Liver (tissue), 9 donors: ENCODE measurements around the gene AATF. TPM values are rescaled to one million over a fixed set of nuclear protein-coding genes. Genes with fewer than 3 reads are reported as not detected.
"Not testable (repeated sequence)": the region's sequence is repeated elsewhere in the genome, so short reads cannot be mapped to it uniquely, and the experiment has no call there.

Experiments
- DNase-seq: peaks from one replicate; pipeline ENCODE4 v3.0.0-alpha.2; 2017; ENCODE audit warnings: low spot score
- H3K27ac ChIP-seq, 2 donors: one replicate each; pipeline ENCODE4 v1.7.0; 2013; ENCODE audit warnings: inconsistent platforms in 2 of 2, low read length in 2 of 2, control low read depth in 1 of 2, low read depth in 1 of 2, mild to moderate bottlenecking in 1 of 2
- H3K27me3 ChIP-seq, 4 donors: one replicate each; pipeline versions ENCODE4 v1.6.1 to v1.7.0; 2013; ENCODE audit warnings: low read length in 3 of 4, inconsistent platforms in 1 of 4, mild to moderate bottlenecking in 1 of 4, moderate library complexity in 1 of 4; ENCODE audit not compliant: control insufficient read depth in 4 of 4, insufficient read depth in 4 of 4
- H3K36me3 ChIP-seq, 4 donors: one replicate each; pipeline versions ENCODE4 v1.6.1 to v1.7.0; 2013; ENCODE audit warnings: low read length in 3 of 4, mild to moderate bottlenecking in 3 of 4, low read depth in 1 of 4, moderate library complexity in 1 of 4; ENCODE audit not compliant: control insufficient read depth in 4 of 4, insufficient read depth in 3 of 4
- H3K4me1 ChIP-seq, 4 donors: one replicate each; pipeline versions ENCODE4 v1.6.1 to v1.7.0; 2013; ENCODE audit warnings: low read length in 3 of 4, mild to moderate bottlenecking in 3 of 4, moderate library complexity in 1 of 4; ENCODE audit not compliant: control insufficient read depth in 4 of 4, insufficient read depth in 4 of 4
- H3K4me3 ChIP-seq, 3 donors: one replicate each; pipeline versions ENCODE4 v1.6.1 to v1.7.0; 2013; ENCODE audit warnings: low read length in 3 of 3, control low read depth in 1 of 3, low read depth in 1 of 3, mild to moderate bottlenecking in 1 of 3
- H3K9ac ChIP-seq, 2 donors: one replicate each; pipeline ENCODE4 v1.7.0; 2013; ENCODE audit warnings: low read length in 2 of 2, mild to moderate bottlenecking in 2 of 2, moderate library complexity in 2 of 2, control low read depth in 1 of 2, low read depth in 1 of 2
- H3K9me3 ChIP-seq, 4 donors: one replicate each; pipeline versions ENCODE4 v1.6.1 to v1.7.0; 2013; ENCODE audit warnings: low read length in 3 of 4; ENCODE audit not compliant: control insufficient read depth in 4 of 4
- CTCF ChIP-seq: fragments of 150-350 bp; IDR thresholded peaks from 2 replicates; pipeline ENCODE4 v1.5.1; 2017; ENCODE audit warnings: improper control_type of control experiment, low read depth, low read length; ENCODE audit not compliant: missing input control
- EGR1 ChIP-seq, 2 donors: IDR thresholded peaks; 2 replicates each; pipeline ENCODE4 v1.6.1; 2016 to 2018; ENCODE audit warnings: antibody characterized with exemption in 2 of 2, low read depth in 2 of 2
- FOXA1 ChIP-seq: IDR thresholded peaks from 2 replicates; pipeline ENCODE4 v1.6.1; 2016; ENCODE audit warnings: antibody characterized with exemption
- FOXA2 ChIP-seq: IDR thresholded peaks from 2 replicates; pipeline ENCODE4 v1.6.1; 2016; ENCODE audit warnings: antibody characterized with exemption
- GABPA ChIP-seq, 2 donors: IDR thresholded peaks in 1 of 2; conservative IDR thresholded peaks in 1 of 2; 2 replicates each; pipeline ENCODE4 v1.6.1; 2016; ENCODE audit warnings: antibody characterized with exemption in 2 of 2, mild to moderate bottlenecking in 1 of 2, moderate library complexity in 1 of 2
- HNF4A ChIP-seq, 2 donors: conservative IDR thresholded peaks; 2 replicates each; pipeline ENCODE4 v1.6.1; 2016; ENCODE audit warnings: antibody characterized with exemption in 2 of 2, mild to moderate bottlenecking in 2 of 2
- HNF4G ChIP-seq: IDR thresholded peaks from 2 replicates; pipeline ENCODE4 v1.6.1; 2016; ENCODE audit warnings: antibody characterized with exemption
- JUND ChIP-seq, 2 donors: IDR thresholded peaks; 2 replicates each; pipeline ENCODE4 v1.6.1; 2016; ENCODE audit warnings: antibody characterized with exemption in 2 of 2
- MAX ChIP-seq: IDR thresholded peaks from 2 replicates; pipeline ENCODE4 v1.6.1; 2016; ENCODE audit warnings: antibody characterized with exemption
- NR2F2 ChIP-seq: IDR thresholded peaks from 2 replicates; pipeline ENCODE4 v1.6.1; 2016; ENCODE audit warnings: antibody characterized with exemption
- RAD21 ChIP-seq, 2 donors: IDR thresholded peaks; 2 replicates each; pipeline ENCODE4 v1.6.1; 2016; ENCODE audit warnings: antibody characterized with exemption in 2 of 2, mild to moderate bottlenecking in 2 of 2
- REST ChIP-seq: IDR thresholded peaks from 2 replicates; pipeline ENCODE4 v1.6.1; 2016; ENCODE audit warnings: antibody characterized with exemption, mild to moderate bottlenecking
- RXRA ChIP-seq, 2 donors: IDR thresholded peaks; 2 replicates each; pipeline ENCODE4 v1.6.1; 2017 to 2018; ENCODE audit warnings: antibody characterized with exemption in 2 of 2, mild to moderate bottlenecking in 1 of 2
- SP1 ChIP-seq: IDR thresholded peaks from 2 replicates; pipeline ENCODE4 v1.6.1; 2018; ENCODE audit warnings: antibody characterized with exemption, mild to moderate bottlenecking
- TAF1 ChIP-seq: conservative IDR thresholded peaks from 2 replicates; pipeline ENCODE4 v1.6.1; 2016; ENCODE audit warnings: antibody characterized with exemption, mild to moderate bottlenecking
- YY1 ChIP-seq: IDR thresholded peaks from 2 replicates; pipeline ENCODE4 v1.6.1; 2016; ENCODE audit warnings: antibody characterized with exemption, mild to moderate bottlenecking
- WGBS: extraction: QIAGEN DNeasy Blood & Tissue Kit; methylation state at CpG from one replicate; pipeline ENCODE4 v1.1.7; 2013; 5-methylcytosine and 5-hydroxymethylcytosine counted together
- polyA plus RNA-seq, 2 donors: library from polyadenylated mRNA; stranded (reverse) in 1 of 2; unstranded in 1 of 2; fragments of 200-250 nt in 1 of 2; fragments of >200 nt in 1 of 2; fragmentation: Nextera tagmentation in 1 of 2; extraction: Ambion mirVana in 1 of 2; gene quantifications; one replicate each; pipeline versions ENCODE4 v1.2.1 to v1.2.3, GENCODE V29; 2013 to 2015
- total RNA-seq, 2 donors: library from RNA; depleted of rRNA; stranded (reverse); fragments of >200 nt; gene quantifications; one replicate each; pipeline ENCODE4 v1.2.3, GENCODE V29; 2014
- TF ChIP-seq, protein P1 (sequence below): IDR thresholded peaks from 2 replicates; pipeline ENCODE4 v1.6.1; 2016; ENCODE audit warnings: antibody characterized with exemption
- TF ChIP-seq, protein P2 (sequence below): IDR thresholded peaks from 2 replicates; pipeline ENCODE4 v1.6.1; 2016; ENCODE audit warnings: antibody characterized with exemption
- donor health status: healthy.
- donor health status: healthy.
- donor health status: healthy.
- donor health status: healthy.
- donor health status: healthy.

AATF gene
- total and polyA plus RNA-seq, 4 donors, result 10.8 to 16.9 (median 13.4) TPM

- no peak for TF ChIP-seq FOXA1
- TF ChIP-seq GABPA (IDR thresholded peaks at IDR 0.05 in 1 of 2, conservative IDR thresholded peaks at IDR 0.05 in 1 of 2), result no peak
- H3K27ac ChIP-seq, result peak overlapping the region; percentile 47 to 63
- H3K27me3 ChIP-seq, result no peaks in the 10 kb centered on the region
- no peaks in the 10 kb centered on the region for H3K36me3 ChIP-seq
- WGBS, result 67% methylated on average over 10 of the region's 10 CpGs
- H3K9ac ChIP-seq, result peak overlapping the region in 1 of 2 donors; percentile 47
- H3K4me1 ChIP-seq, result peaks cover 0 to 14% (median 3%) of the 10 kb centered on the region in 4 donors
- H3K9me3 ChIP-seq, result no peaks in the 10 kb centered on the region
- DNase-seq, result no peak
- no peak overlapping the region for H3K4me3 ChIP-seq
Measured at GRCh38 chr17:37068266-37068665, 119.5 kb downstream of the AATF start.

DNA sequence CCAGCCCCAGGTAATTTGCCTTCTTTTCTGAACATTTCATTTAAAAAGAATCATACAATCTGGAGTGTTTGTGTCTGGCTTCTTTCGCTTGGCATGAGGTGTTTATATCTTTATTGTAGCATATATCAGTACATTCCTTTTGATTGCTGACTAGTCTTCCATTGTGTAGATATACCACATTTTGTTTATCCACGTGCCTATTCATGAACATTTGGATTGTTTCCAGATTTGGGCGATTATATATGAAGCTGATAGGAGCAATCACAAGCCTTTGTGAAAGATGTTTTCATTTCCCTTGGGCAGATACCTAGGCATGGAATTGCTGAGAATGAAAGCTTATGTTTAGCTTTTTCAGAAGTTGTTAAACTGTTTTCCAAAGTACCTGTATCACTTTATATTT lies 120.3 kb downstream of the AATF start:
- 91% methylated on average over 3 of the region's 3 CpGs for WGBS

GRCh38 chr17:37073464-37073863 lies 124.7 kb downstream of the AATF start:
- H3K36me3 ChIP-seq, H3K9ac ChIP-seq, H3K27ac ChIP-seq, H3K4me3 ChIP-seq, H3K4me1 ChIP-seq, H3K9me3 ChIP-seq, H3K27me3 ChIP-seq, DNase-seq: not testable (repeated sequence)
- 81% methylated on average over 3 of the region's 3 CpGs for WGBS

More for the DNA sequence above, 120.3 kb downstream of the AATF start:
- no peaks in the 10 kb centered on the region for H3K36me3 ChIP-seq
- H3K4me3 ChIP-seq, result no peak overlapping the region
- peaks cover 0 to 14% (median 3%) of the 10 kb centered on the region in 4 donors for H3K4me1 ChIP-seq
- H3K9ac ChIP-seq, result no peak overlapping the region
- H3K27ac ChIP-seq, result no peak overlapping the region
- no peaks in the 10 kb centered on the region for H3K27me3 ChIP-seq
- H3K9me3 ChIP-seq, result no peaks in the 10 kb centered on the region
- TF ChIP-seq YY1 (no peak), GABPA (IDR thresholded peaks at IDR 0.05 in 1 of 2, conservative IDR thresholded peaks at IDR 0.05 in 1 of 2) (no peak), EGR1 (IDR thresholded peaks at IDR 0.05; ENCODE audit: low read depth in 2 of 2) (no peak), SP1 (no peak), HNF4G (no peak), TAF1 (no peak), NR2F2 (no peak), JUND (IDR thresholded peaks at IDR 0.05) (no peak), MAX (no peak), RAD21 (IDR thresholded peaks at IDR 0.05) (no peak), FOXA2 (no peak), REST (no peak), CTCF (no peak), RXRA (IDR thresholded peaks at IDR 0.05) (no peak), HNF4A (conservative IDR thresholded peaks at IDR 0.05) (no peak), FOXA1 (no peak)
- TF ChIP-seq, protein P1, sequence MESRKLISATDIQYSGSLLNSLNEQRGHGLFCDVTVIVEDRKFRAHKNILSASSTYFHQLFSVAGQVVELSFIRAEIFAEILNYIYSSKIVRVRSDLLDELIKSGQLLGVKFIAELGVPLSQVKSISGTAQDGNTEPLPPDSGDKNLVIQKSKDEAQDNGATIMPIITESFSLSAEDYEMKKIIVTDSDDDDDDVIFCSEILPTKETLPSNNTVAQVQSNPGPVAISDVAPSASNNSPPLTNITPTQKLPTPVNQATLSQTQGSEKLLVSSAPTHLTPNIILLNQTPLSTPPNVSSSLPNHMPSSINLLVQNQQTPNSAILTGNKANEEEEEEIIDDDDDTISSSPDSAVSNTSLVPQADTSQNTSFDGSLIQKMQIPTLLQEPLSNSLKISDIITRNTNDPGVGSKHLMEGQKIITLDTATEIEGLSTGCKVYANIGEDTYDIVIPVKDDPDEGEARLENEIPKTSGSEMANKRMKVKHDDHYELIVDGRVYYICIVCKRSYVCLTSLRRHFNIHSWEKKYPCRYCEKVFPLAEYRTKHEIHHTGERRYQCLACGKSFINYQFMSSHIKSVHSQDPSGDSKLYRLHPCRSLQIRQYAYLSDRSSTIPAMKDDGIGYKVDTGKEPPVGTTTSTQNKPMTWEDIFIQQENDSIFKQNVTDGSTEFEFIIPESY, result no peak
- TF ChIP-seq, protein P2, sequence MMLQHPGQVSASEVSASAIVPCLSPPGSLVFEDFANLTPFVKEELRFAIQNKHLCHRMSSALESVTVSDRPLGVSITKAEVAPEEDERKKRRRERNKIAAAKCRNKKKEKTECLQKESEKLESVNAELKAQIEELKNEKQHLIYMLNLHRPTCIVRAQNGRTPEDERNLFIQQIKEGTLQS, result no peak
- DNase-seq, result no peak
